Suprapubic skin (tissue), 4 donors: ENCODE results near the gene SCYL1. TPM values are rescaled to one million over a fixed set of nuclear protein-coding genes. Genes with fewer than 3 reads are reported as not detected.

ENCODE experiments used
- DNase-seq, 2 donors: peaks; one replicate each; pipeline ENCODE4 v3.0.0-alpha.2; 2019; ENCODE audit warnings: low spot score in 2 of 2
- H3K27ac ChIP-seq: fragments of 200-600 bp; sonication (generic); one replicate; pipeline ENCODE4 v1.5.1; 2019
- H3K27me3 ChIP-seq: fragments of 200-600 bp; sonication (generic); one replicate; pipeline ENCODE4 v1.5.1; 2019
- H3K36me3 ChIP-seq: fragments of 200-600 bp; sonication (generic); one replicate; pipeline ENCODE4 v1.5.1; 2019
- H3K4me1 ChIP-seq: fragments of 200-600 bp; sonication (generic); one replicate; pipeline ENCODE4 v1.5.1; 2019
- H3K4me3 ChIP-seq: fragments of 200-600 bp; sonication (generic); one replicate; pipeline ENCODE4 v1.5.1; 2019; ENCODE audit warnings: mild to moderate bottlenecking
- H3K9me3 ChIP-seq: fragments of 200-600 bp; sonication (generic); one replicate; pipeline ENCODE4 v1.5.1; 2019
- EP300 ChIP-seq: sonication (generic); formaldehyde crosslinking; IDR thresholded peaks from one replicate; pipeline ENCODE4 v1.6.1; 2017; ENCODE audit warnings: antibody characterized with exemption
- POLR2A ChIP-seq, 2 donors: fragments of 450-650 bp; IDR thresholded peaks; one replicate each; pipeline ENCODE4 v1.6.1; 2017; ENCODE audit warnings: antibody characterized with exemption in 2 of 2, mild to moderate bottlenecking in 2 of 2, moderate library complexity in 2 of 2
- POLR2AphosphoS5 ChIP-seq, 3 donors: sonication (generic); formaldehyde crosslinking; IDR thresholded peaks; one replicate each; pipeline ENCODE4 v1.6.1; 2017; ENCODE audit warnings: antibody characterized with exemption in 3 of 3
- WGBS: methylation state at CpG from one replicate; pipeline ENCODE4 v1.1.5; 2018; 5-methylcytosine and 5-hydroxymethylcytosine counted together
- total RNA-seq, 4 donors: library from RNA; depleted of rRNA; stranded (reverse); fragments of >200 nt; gene quantifications; one replicate each; pipeline ENCODE4 v1.1.0, GENCODE V29; 2016
- TF ChIP-seq, protein P1 (sequence below), 2 donors: fragments of 200-600 bp in 1 of 2; fragments of 450-650 bp in 1 of 2; sonication (generic) in 1 of 2; IDR thresholded peaks; one replicate each; pipeline ENCODE4 v1.5.1; 2016 to 2019; ENCODE audit warnings: antibody characterized with exemption in 2 of 2, mild to moderate bottlenecking in 1 of 2, moderate library complexity in 1 of 2

SCYL1 gene
- total RNA-seq, 4 donors from 2014 or later, result 63.2 to 83.6 (median 78.4) TPM

DNA sequence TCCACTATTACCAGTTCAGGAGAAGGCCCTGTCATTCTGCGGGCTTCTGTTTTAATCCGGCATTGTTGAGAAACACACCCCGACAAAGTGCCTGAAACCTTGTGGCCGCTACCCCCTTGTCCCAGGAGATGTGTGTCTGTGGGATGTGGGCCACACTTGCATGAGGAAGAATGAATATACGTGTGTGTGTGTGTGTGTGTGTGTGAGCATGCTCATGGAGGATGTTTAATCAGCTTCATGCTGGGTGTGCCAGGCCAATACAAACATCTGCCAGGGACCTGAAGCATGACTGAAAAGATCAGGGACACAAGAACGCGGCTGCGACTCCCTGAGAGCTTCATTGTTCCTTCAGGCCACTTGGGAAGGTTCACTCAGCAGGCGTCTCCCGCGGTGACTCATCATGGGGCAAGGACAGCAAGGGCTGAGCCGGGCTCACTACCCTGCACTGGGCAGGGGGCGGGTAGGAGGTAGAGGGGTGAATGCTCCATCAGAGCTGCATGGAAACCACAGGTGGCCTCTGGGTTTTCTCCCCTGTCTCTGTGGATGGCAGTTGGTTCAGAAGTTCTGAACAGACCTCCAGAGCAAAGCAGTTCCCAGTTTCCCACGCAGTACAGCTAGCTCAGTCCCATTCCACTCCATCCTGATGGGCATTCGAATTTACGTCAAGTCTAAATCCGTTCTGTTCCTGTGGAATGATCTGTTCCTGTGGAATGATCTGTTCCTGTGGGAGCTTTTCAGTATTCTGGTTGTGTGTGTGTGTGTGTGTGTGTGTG lies 33.1 kb upstream of the SCYL1 start:
- Histone ChIP-seq H3K4me1 (peaks cover 97% of the 10 kb centered on the region), H3K4me3 (no peak overlapping the region), H3K36me3 (no peaks in the 10 kb centered on the region), H3K9me3 (no peaks in the 10 kb centered on the region), H3K27ac (peak overlapping the region; percentile 99), H3K27me3 (no peaks in the 10 kb centered on the region)
- 11% methylated on average over 9 of the region's 17 CpGs for WGBS
- TF ChIP-seq EP300 (peak; percentile 76), POLR2A (IDR thresholded peaks at IDR 0.05) (peak in 1 of 2 donors; percentile 55), POLR2AphosphoS5 (IDR thresholded peaks at IDR 0.05) (peak; percentile 32 to 80 (median 48))
- TF ChIP-seq, protein P1, sequence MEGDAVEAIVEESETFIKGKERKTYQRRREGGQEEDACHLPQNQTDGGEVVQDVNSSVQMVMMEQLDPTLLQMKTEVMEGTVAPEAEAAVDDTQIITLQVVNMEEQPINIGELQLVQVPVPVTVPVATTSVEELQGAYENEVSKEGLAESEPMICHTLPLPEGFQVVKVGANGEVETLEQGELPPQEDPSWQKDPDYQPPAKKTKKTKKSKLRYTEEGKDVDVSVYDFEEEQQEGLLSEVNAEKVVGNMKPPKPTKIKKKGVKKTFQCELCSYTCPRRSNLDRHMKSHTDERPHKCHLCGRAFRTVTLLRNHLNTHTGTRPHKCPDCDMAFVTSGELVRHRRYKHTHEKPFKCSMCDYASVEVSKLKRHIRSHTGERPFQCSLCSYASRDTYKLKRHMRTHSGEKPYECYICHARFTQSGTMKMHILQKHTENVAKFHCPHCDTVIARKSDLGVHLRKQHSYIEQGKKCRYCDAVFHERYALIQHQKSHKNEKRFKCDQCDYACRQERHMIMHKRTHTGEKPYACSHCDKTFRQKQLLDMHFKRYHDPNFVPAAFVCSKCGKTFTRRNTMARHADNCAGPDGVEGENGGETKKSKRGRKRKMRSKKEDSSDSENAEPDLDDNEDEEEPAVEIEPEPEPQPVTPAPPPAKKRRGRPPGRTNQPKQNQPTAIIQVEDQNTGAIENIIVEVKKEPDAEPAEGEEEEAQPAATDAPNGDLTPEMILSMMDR (IDR thresholded peaks at IDR 0.05), result no peak
- peak; percentile 95 to 96 for DNase-seq

DNA sequence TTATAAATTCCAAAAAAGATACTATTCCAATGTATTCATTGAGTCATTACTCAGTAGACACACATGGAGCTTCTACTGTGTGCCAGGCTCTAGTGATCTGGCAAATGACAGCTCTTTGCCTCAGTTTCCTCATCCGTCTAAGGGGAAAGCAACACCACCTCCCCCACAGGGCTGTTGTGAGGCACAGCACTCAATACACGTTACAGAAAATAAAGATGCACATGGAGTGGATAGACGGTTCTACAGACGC lies 32.6 kb upstream of the SCYL1 start:
- H3K27me3 ChIP-seq, result no peaks in the 10 kb centered on the region
- no peaks in the 10 kb centered on the region for H3K9me3 ChIP-seq
- no peak for DNase-seq
- peaks cover 96% of the 10 kb centered on the region for H3K4me1 ChIP-seq
- peak overlapping the region; percentile 12 for H3K4me3 ChIP-seq
- TF ChIP-seq POLR2A (IDR thresholded peaks at IDR 0.05), result no peak
- TF ChIP-seq POLR2AphosphoS5 (IDR thresholded peaks at IDR 0.05), result no peak
- TF ChIP-seq, protein P1 (IDR thresholded peaks at IDR 0.05), result no peak
- TF ChIP-seq EP300, result no peak
- H3K27ac ChIP-seq, result peak overlapping the region; percentile 99
- 19% methylated on average over 4 of the region's 4 CpGs for WGBS
- no peaks in the 10 kb centered on the region for H3K36me3 ChIP-seq

DNA sequence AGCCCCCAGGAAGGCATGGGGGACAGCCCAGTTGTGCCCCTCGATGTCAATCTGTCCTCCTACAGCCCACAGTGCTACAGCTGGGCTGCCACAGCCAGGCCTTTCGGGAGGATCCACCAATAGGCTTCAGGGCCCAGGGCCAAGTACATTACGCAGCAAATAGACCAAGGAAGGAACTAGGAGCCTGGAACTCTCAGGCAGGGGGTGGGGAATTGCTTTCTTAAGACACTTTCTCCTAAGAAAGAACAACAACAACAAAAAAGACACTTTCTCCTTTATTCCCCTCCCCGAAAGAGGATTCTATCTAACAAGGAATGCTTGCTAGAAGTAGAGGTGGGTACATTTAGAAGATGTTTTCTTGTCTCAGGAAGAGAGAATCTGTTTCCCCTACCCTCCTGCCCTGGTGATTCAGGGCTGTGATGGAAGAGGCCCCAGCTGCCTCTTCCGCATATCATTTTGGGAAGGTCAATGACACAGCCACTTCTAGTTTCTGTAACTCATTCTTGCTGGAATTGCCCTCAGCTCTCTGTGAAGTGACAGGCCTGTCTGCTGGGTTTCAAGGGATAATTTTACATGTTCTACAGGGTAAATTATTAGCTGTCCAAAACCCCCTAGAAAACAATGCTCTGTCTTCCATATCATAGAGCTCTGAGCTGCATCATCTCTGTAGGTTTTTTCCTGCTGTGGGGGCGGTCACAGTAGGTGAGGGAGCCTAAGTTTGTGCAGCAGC lies 32.1 kb upstream of the SCYL1 start:
- Histone ChIP-seq H3K4me1 (peaks cover 94% of the 10 kb centered on the region), H3K9me3 (no peaks in the 10 kb centered on the region), H3K27ac (peak overlapping the region; percentile 99), H3K4me3 (peak overlapping the region; percentile 12), H3K27me3 (no peaks in the 10 kb centered on the region), H3K36me3 (no peaks in the 10 kb centered on the region)
- WGBS, result 9% methylated on average over 6 of the region's 6 CpGs
- peak in 1 of 2 donors; percentile 93 for DNase-seq
- TF ChIP-seq EP300 (no peak), POLR2AphosphoS5 (IDR thresholded peaks at IDR 0.05) (peak in 2 of 3 donors; percentile 8 to 44), POLR2A (IDR thresholded peaks at IDR 0.05) (peak in 1 of 2 donors; percentile 72)

DNA sequence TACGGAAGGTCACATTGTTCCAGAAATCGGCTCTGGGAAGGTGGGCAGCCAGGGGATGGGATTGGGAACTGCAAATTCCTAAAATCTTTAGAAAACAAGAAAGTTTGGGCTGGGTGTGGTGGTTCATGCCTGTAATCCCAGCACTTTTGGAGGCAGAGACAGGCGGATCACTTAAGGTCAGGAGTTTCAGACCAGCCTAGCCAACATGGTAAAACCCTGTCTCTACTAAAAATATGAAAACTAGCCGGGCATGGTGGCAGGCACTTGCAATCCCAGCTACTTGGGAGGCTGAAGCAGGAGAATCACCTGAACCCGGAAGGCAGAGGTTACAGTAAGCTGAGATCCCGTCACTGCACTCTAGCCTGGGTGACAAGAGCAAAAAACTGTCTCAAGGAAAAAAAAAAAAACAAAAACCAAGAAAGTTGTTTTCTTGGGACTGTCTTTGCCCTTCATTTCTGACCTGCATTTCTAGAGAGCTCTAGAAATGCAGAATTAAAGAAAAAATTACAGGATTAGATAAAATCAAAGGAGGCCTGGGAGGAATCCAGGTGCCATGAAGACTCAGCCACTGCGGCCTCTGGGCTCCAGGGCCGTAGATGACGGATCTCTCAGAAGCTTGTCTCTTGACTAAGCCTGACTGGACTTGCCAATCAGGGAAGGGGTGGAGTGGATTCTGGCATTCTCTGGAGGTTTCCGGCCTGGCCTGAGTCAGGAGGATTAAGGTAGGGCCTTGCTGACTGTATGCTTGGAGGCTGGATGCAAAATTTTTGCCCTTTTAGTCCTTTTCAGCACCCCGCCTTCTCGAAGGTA lies 31.3 kb upstream of the SCYL1 start:
- TF ChIP-seq POLR2AphosphoS5 (IDR thresholded peaks at IDR 0.05) (peak in 2 of 3 donors; percentile 24 to 82), POLR2A (IDR thresholded peaks at IDR 0.05) (peak in 1 of 2 donors; percentile 63)
- TF ChIP-seq, protein P1 (IDR thresholded peaks at IDR 0.05), result no peak
- H3K27ac ChIP-seq, result peak overlapping the region; percentile 99
- peaks cover 86% of the 10 kb centered on the region for H3K4me1 ChIP-seq
- H3K9me3 ChIP-seq, result no peaks in the 10 kb centered on the region
- H3K27me3 ChIP-seq, result no peaks in the 10 kb centered on the region
- peak overlapping the region; percentile 12 for H3K4me3 ChIP-seq
- peak; percentile 92 to 95 for DNase-seq
- no peaks in the 10 kb centered on the region for H3K36me3 ChIP-seq
- WGBS, result 30% methylated on average over 12 of the region's 12 CpGs

DNA sequence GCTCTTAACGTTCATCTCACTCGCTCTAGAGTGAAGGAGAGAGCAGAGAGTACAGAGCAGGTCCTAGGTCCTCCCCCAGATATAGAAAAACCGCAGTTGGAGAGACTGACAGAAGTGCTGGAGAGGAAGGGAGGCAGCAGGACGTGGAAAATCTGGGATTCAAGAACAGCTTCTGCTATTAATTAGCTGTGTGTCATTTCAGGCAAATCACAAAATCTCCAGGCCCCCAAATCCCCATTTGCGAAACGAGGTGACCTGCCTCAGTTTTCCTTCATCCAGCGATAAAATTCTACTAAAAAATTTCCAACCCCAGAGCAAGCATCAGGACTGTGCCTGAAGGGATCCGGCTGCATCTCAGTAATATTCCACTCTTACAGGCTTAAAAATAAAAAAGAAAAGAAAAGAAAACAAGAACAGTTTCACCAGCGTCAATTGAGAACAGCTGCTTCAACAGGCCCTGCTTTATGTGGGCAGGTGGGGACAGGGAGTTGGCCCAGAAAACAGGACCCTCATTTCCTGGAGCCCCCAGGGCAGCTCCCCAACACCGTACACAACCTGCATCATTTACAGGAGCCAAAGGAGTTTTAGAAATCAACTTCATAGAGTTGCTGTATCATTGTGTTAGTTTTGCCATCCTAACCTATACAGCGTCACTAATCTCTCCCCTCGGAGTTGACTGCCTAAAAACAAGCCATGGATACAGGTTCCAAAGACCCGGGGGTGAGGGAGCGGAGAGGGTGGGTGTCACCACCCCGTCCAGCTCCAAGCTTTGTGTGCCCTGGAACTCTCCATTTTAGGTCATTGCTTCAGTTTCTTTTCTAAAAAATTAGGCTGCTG lies 28.4 kb upstream of the SCYL1 start:
- Histone ChIP-seq H3K27ac (peak overlapping the region; percentile 99), H3K36me3 (peaks cover 5% of the 10 kb centered on the region), H3K4me1 (peaks cover 56% of the 10 kb centered on the region), H3K27me3 (no peaks in the 10 kb centered on the region), H3K9me3 (no peaks in the 10 kb centered on the region), H3K4me3 (peak overlapping the region; percentile 66)
- WGBS, result 12% methylated on average over 15 of the region's 15 CpGs
- TF ChIP-seq POLR2A (IDR thresholded peaks at IDR 0.05) (peak in 1 of 2 donors; percentile 19), POLR2AphosphoS5 (IDR thresholded peaks at IDR 0.05) (no peak)
- TF ChIP-seq, protein P1 (IDR thresholded peaks at IDR 0.05), result no peak
- peak; percentile 73 to 78 for DNase-seq
